Endothelial cell of umbilical vein (primary cell): ENCODE results near the gene COASY. TPM values are rescaled to one million over a fixed set of nuclear protein-coding genes. Genes with fewer than 3 reads are reported as not detected.

Experiments
- BruUV-seq: library from RNA; stranded (reverse); fragments of 400-500 nt; replicated peaks from 2 replicates; lab custom pipeline; 2021; lab: Mats Ljungman, UMichigan
- CTCF ChIA-PET: fragments of 300-600, 350-600 bp; sonication (Branson Sonifier 250); formaldehyde crosslinking; loops from one replicate; lab custom pipeline; 2021; ENCODE audit warnings: antibody characterized with exemption, inconsistent platforms; lab: Charles Lee
- POLR2A ChIA-PET: fragments of 300-600, 350-600 bp; sonication (Branson Sonifier 250); formaldehyde crosslinking; loops from one replicate; lab custom pipeline; 2021; ENCODE audit warnings: antibody characterized with exemption, inconsistent platforms; lab: Charles Lee
- DNase-seq: peaks from one replicate; pipeline ENCODE4 v3.0.0-alpha.2; 2011; ENCODE audit warnings: low read depth, low spot score
- FAIRE-seq: peaks from 2 replicates; lab custom pipeline; 2011; peaks lifted over from hg19 to GRCh38; lab: Jason Lieb, UNC
- H2AFZ ChIP-seq: 2 replicates; pipeline ENCODE4 v1.6.0; 2012; ENCODE audit warnings: low read depth, low read length, control low read depth, inconsistent platforms
- H3K27ac ChIP-seq: 2 replicates; pipeline ENCODE4 v1.5.1; 2011; ENCODE audit warnings: low read depth, mild to moderate bottlenecking, control low read depth, low read length, moderate library complexity; ENCODE audit not compliant: insufficient read depth
- H3K27me3 ChIP-seq, 2 experiments: 2 replicates each; pipeline versions ENCODE4 v1.6.0 to v1.6.1; 2011; ENCODE audit warnings: low read length in 2 of 2, mixed read lengths in 1 of 2; ENCODE audit not compliant: control insufficient read depth in 2 of 2, insufficient read depth in 2 of 2
- H3K36me3 ChIP-seq, 2 experiments: 2 replicates in 1 of 2; 3 replicates in 1 of 2; pipeline ENCODE4 v1.5.1; 2011; ENCODE audit warnings: low read length in 2 of 2, mild to moderate bottlenecking in 1 of 2, moderate library complexity in 1 of 2; ENCODE audit not compliant: control insufficient read depth in 2 of 2, insufficient read depth in 2 of 2; ENCODE audit errors: extremely low read depth in 1 of 2
- H3K4me1 ChIP-seq: 3 replicates; pipeline ENCODE4 v1.5.1; 2011; ENCODE audit warnings: mild to moderate bottlenecking, low read length; ENCODE audit not compliant: control insufficient read depth, insufficient read depth; ENCODE audit errors: extremely low read depth
- H3K4me2 ChIP-seq: 2 replicates; pipeline ENCODE4 v1.6.1; 2011; ENCODE audit warnings: low read length, control low read depth, mixed read lengths; ENCODE audit not compliant: insufficient read depth
- H3K4me3 ChIP-seq, 3 experiments: fragments of 200-600 bp in 1 of 3; sonication (generic), shearing (Covaris generic) in 1 of 3; replicated peaks in 1 of 3; 2 replicates each; pipeline ENCODE4 v1.5.1; 2011 to 2016; ENCODE audit warnings: control low read depth in 3 of 3, low read length in 3 of 3, mild to moderate bottlenecking in 2 of 3, inconsistent platforms in 1 of 3, low read depth in 1 of 3, moderate library complexity in 1 of 3; ENCODE audit not compliant: insufficient read depth in 1 of 3
- H3K79me2 ChIP-seq: 2 replicates; pipeline ENCODE4 v1.6.0; 2012; ENCODE audit warnings: low read length, inconsistent platforms; ENCODE audit not compliant: control insufficient read depth, insufficient read depth
- H3K9ac ChIP-seq: replicated peaks from 2 replicates; pipeline ENCODE3; 2011; ENCODE audit warnings: low read length, control low read depth; ENCODE audit not compliant: insufficient read depth; ENCODE audit errors: extremely low read depth
- H3K9me1 ChIP-seq: replicated peaks from 3 replicates; pipeline ENCODE4 v1.6.0; 2011; ENCODE audit warnings: mild to moderate bottlenecking, low read length; ENCODE audit not compliant: control insufficient read depth, insufficient read depth; ENCODE audit errors: extremely low read depth
- H3K9me3 ChIP-seq: replicated peaks from 2 replicates; pipeline ENCODE4 v1.5.1; 2012; ENCODE audit warnings: low read length, inconsistent platforms; ENCODE audit not compliant: control insufficient read depth, insufficient read depth
- H4K20me1 ChIP-seq: replicated peaks from 2 replicates; pipeline ENCODE3; 2011; ENCODE audit warnings: mild to moderate bottlenecking, low read length; ENCODE audit not compliant: control insufficient read depth, insufficient read depth; ENCODE audit errors: extremely low read depth
- CTCF ChIP-seq, 2 donors: IDR thresholded peaks; 1 replicate in 1 of 2; 2 replicates in 1 of 2; pipeline ENCODE4 v1.5.1; 2011; ENCODE audit warnings: low read length in 2 of 2, mild to moderate bottlenecking in 2 of 2, moderate library complexity in 2 of 2, control low read depth in 1 of 2, inconsistent platforms in 1 of 2, low read depth in 1 of 2; ENCODE audit not compliant: insufficient read depth in 1 of 2; ENCODE audit errors: extremely low read depth in 1 of 2
- EZH2 ChIP-seq: IDR thresholded peaks from 2 replicates; pipeline ENCODE4 v1.6.1; 2012; ENCODE audit warnings: borderline replicate concordance, low read depth, mild to moderate bottlenecking, moderate library complexity, low read length, inconsistent platforms; ENCODE audit not compliant: severe bottlenecking
- FOS ChIP-seq: IDR thresholded peaks from 2 replicates; pipeline ENCODE4 v1.6.1; 2011; ENCODE audit warnings: mild to moderate bottlenecking, low read length, moderate library complexity, borderline replicate concordance; ENCODE audit not compliant: insufficient read depth
- GATA2 ChIP-seq: IDR thresholded peaks from 2 replicates; pipeline ENCODE4 v1.7.0; 2011; ENCODE audit warnings: low read depth, mild to moderate bottlenecking, moderate library complexity, mixed read lengths, low read length; ENCODE audit not compliant: insufficient read length, insufficient read depth
- JUN ChIP-seq: IDR thresholded peaks from 2 replicates; pipeline ENCODE4 v1.6.1; 2011; ENCODE audit warnings: borderline replicate concordance, low read depth; ENCODE audit not compliant: insufficient read length, insufficient read depth
- MYC ChIP-seq: IDR thresholded peaks from one replicate; pipeline ENCODE4 v1.6.1; 2011; ENCODE audit warnings: mild to moderate bottlenecking, low read depth, low read length
- POLR2A ChIP-seq: IDR thresholded peaks from 2 replicates; pipeline ENCODE4 v1.6.1; 2012; ENCODE audit warnings: low read depth, mild to moderate bottlenecking, control low read depth, low read length
- POLR2AphosphoS5 ChIP-seq: IDR thresholded peaks from 2 replicates; pipeline ENCODE4 v1.6.1; 2012; ENCODE audit warnings: low read depth, mild to moderate bottlenecking, control low read depth, low read length, moderate library complexity; ENCODE audit not compliant: insufficient read depth
- dilution Hi-C: fragments of 300-500 bp; cut with MboI; formaldehyde crosslinking; loops from one replicate; pipeline ENCODE4 v1.15.0; 2019; ENCODE audit warnings: low sequenced_read_pairs; ENCODE audit not compliant: extremely low pct_ligation_motif_present
- intact Hi-C: fragments of 100-400 bp; cut with micrococcal nuclease; formaldehyde crosslinking; loops from one replicate; pipeline ENCODE4 v1.10.0; 2022
- polyA plus RNA-seq, 4 experiments: library from polyadenylated mRNA; depleted of rRNA in 3 of 4; stranded (reverse) in 3 of 4; unstranded in 1 of 4; fragments of >200 nt; gene quantifications; 2 replicates each; pipeline versions ENCODE4 v1.2.1 to v1.2.3, GENCODE V29; 2011 to 2012; ENCODE audit warnings: missing spikeins in 1 of 4
- total RNA-seq: library from RNA; stranded (reverse); gene quantifications from 2 replicates; pipeline ENCODE4 v1.2.3, GENCODE V29; 2021
- TF ChIP-seq, protein P1 (sequence below): IDR thresholded peaks from 2 replicates; pipeline ENCODE4 v1.6.1; 2011; ENCODE audit not compliant: insufficient read depth, insufficient read length

COASY gene
- total and polyA plus RNA-seq, 2 donors (not counting 3 experiments of a cell fraction or from before 2014, with no cell fraction given), result 39.6 to 69.2 TPM

DNA sequence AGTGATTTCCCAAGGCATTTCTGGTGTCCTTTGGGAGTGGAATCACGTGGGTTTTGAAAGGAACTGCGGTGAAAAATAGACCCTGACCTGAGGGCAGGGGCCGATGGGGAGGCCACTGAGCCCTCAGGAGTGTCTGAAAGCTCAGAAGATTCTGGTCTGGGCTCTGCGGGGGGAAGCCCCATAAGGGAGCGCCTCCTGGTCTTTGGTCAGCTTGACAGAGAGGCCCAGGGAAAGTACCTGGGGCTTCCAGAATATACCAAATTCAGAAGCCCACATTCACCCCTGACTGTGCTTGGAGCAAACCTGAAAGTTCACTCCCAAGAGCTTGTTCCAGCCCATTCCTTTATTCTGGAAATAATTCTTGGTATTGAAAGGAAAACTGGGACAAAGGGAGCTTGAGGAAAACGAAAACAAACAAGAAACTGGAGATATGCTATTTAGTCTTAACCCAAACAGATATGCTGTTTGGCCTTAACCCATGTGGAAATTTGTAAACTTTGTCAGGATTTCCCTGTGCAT lies 49.2 kb upstream of the COASY start:
- FAIRE-seq (no peak), DNase-seq (peak; percentile 48)
- H4K20me1 ChIP-seq, result no peaks in the 10 kb centered on the region
- BruUV-seq, result no TSS peak
- H3K27me3 ChIP-seq, result no peaks in the 10 kb centered on the region
- peaks cover 0 to 3% of the 10 kb centered on the region in 2 experiments for H3K36me3 ChIP-seq
- H3K4me2 ChIP-seq, result no peak overlapping the region
- H2AFZ ChIP-seq, result no peak overlapping the region
- ChIA-PET CTCF (interaction anchor here (0.8 to 4.8 kb wide), 6 partner anchors 15 to 291 kb away, joined by 3 to 27 read pairs (median 3); no protein-coding TSS in a partner anchor), POLR2A (no interaction called here)
- H3K9me1 ChIP-seq, result no peaks in the 10 kb centered on the region
- TF ChIP-seq FOS, result no peak
- no peak for TF ChIP-seq MYC
- TF ChIP-seq, protein P1, sequence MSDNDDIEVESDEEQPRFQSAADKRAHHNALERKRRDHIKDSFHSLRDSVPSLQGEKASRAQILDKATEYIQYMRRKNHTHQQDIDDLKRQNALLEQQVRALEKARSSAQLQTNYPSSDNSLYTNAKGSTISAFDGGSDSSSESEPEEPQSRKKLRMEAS, result no peak
- no peak for TF ChIP-seq GATA2
- H3K9ac ChIP-seq, result no peak overlapping the region
- dilution Hi-C loops, result loop anchor here (25.0 kb wide), 1 partner anchor 175 kb away; no protein-coding TSS in a partner anchor
- H3K4me1 ChIP-seq, result peaks cover 17% of the 10 kb centered on the region
- H3K4me3 ChIP-seq, result no peak overlapping the region
- no peaks in the 10 kb centered on the region for H3K9me3 ChIP-seq
- intact Hi-C loops, result no loop called here
- no peaks in the 10 kb centered on the region for H3K79me2 ChIP-seq
- no peak overlapping the region for H3K27ac ChIP-seq

DNA sequence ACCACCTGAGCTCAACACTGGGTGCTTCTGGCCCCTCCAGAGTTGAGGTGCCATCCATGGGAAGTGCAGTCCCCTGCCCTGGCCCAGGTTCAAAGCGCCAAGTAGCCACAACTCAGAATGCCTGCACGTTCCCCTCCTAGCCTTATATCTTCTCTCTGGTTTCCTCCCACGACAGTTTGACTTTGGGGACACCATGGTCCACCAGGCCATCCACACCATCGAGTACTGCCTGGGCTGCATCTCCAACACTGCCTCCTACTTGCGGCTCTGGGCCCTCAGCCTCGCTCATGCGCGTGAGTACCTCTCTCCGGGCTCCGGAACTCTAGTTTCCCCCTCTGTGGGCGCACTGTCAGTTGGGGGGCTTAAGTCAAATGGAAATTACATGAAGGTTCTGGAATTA lies 48.3 kb upstream of the COASY start:
- no peak overlapping the region for H2AFZ ChIP-seq
- H4K20me1 ChIP-seq, result no peaks in the 10 kb centered on the region
- no TSS peak for BruUV-seq
- H3K4me3 ChIP-seq, result no peak overlapping the region
- peaks cover 19% of the 10 kb centered on the region for H3K4me1 ChIP-seq
- TF ChIP-seq MYC (no peak), POLR2AphosphoS5 (no peak), JUN (no peak), CTCF (IDR thresholded peaks at IDR 0.05; ENCODE audit: extremely low read depth in 1 of 2, insufficient read depth in 1 of 2, low read depth in 1 of 2, low read length in 2 of 2) (no peak), FOS (no peak), POLR2A (no peak), GATA2 (no peak), EZH2 (no peak)
- TF ChIP-seq, protein P1, result no peak
- CTCF ChIA-PET, result interaction anchor here (1.0 to 4.8 kb wide), 7 partner anchors 14 to 201 kb away, joined by 3 to 27 read pairs (median 5); no protein-coding TSS in a partner anchor
- peaks cover 0 to 3% of the 10 kb centered on the region in 2 experiments for H3K36me3 ChIP-seq
- dilution Hi-C loops, result loop anchor here (25.0 kb wide), 1 partner anchor 176 kb away; no protein-coding TSS in a partner anchor
- H3K27ac ChIP-seq, result no peak overlapping the region
- DNase-seq, result no peak
- intact Hi-C loops, result no loop called here
- H3K4me2 ChIP-seq, result no peak overlapping the region
- no peaks in the 10 kb centered on the region for H3K27me3 ChIP-seq
- no peaks in the 10 kb centered on the region for H3K9me1 ChIP-seq
- no peaks in the 10 kb centered on the region for H3K9me3 ChIP-seq
- H3K9ac ChIP-seq, result no peak overlapping the region
- POLR2A ChIA-PET, result no interaction called here
- no peaks in the 10 kb centered on the region for H3K79me2 ChIP-seq
- no peak for FAIRE-seq
